HCT116 (cell line): Measurements from ENCODE around the gene HLCS.

Source experiments
- EGR1 ChIP-seq: IDR thresholded peaks from 2 replicates; pipeline ENCODE4 v1.6.1; 2012; ENCODE audit warnings: low read depth
- EZH2 ChIP-seq: fragments of 200-600 bp; sonication (generic); IDR thresholded peaks from 2 replicates; pipeline ENCODE4 v1.6.1; 2017; ENCODE audit warnings: antibody characterized with exemption, mixed run types
- TF ChIP-seq, protein P1 (sequence below), 3 experiments: fragments of 200-600 bp in 1 of 3; sonication (generic) in 1 of 3; IDR thresholded peaks in 2 of 3; conservative IDR thresholded peaks in 1 of 3; 2 replicates each; pipeline ENCODE4 v1.5.1; 2012 to 2017; ENCODE audit warnings: low read depth in 2 of 3, low read length in 2 of 3, antibody characterized with exemption in 1 of 3, borderline replicate concordance in 1 of 3, control low read depth in 1 of 3, mild to moderate bottlenecking in 1 of 3, mixed read lengths in 1 of 3, mixed run types in 1 of 3, moderate library complexity in 1 of 3; ENCODE audit not compliant: insufficient read depth in 1 of 3
- TF ChIP-seq, protein P2 (sequence below): IDR thresholded peaks from 2 replicates; pipeline ENCODE4 v1.6.1; 2012

DNA sequence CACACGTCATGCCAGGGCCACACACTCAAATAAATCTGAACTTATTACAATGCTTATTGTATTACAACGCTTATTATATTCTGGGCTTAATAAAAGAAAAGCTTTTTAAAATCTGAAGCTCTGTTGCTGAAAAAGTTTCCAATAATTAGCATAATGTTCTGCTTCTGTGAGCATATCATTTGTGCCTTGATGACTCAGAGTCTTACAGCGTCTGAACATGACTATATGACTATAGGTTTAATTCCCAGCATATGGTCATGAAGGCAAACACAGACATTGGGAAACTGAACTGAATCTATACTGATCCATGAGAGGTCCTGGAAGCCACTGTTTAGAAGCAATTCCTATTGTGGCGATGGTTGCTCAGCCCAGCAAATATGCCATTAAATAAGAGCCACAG lies 201.2 kb downstream of the HLCS start:
- TF ChIP-seq, protein P1, sequence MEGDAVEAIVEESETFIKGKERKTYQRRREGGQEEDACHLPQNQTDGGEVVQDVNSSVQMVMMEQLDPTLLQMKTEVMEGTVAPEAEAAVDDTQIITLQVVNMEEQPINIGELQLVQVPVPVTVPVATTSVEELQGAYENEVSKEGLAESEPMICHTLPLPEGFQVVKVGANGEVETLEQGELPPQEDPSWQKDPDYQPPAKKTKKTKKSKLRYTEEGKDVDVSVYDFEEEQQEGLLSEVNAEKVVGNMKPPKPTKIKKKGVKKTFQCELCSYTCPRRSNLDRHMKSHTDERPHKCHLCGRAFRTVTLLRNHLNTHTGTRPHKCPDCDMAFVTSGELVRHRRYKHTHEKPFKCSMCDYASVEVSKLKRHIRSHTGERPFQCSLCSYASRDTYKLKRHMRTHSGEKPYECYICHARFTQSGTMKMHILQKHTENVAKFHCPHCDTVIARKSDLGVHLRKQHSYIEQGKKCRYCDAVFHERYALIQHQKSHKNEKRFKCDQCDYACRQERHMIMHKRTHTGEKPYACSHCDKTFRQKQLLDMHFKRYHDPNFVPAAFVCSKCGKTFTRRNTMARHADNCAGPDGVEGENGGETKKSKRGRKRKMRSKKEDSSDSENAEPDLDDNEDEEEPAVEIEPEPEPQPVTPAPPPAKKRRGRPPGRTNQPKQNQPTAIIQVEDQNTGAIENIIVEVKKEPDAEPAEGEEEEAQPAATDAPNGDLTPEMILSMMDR (IDR thresholded peaks at IDR 0.05 in 2 of 3, conservative IDR thresholded peaks at IDR 0.05 in 1 of 3; ENCODE audit: borderline replicate concordance in 1 of 3, insufficient read depth in 1 of 3, low read depth in 2 of 3, low read length in 2 of 3) = no peak
- TF ChIP-seq, protein P2, sequence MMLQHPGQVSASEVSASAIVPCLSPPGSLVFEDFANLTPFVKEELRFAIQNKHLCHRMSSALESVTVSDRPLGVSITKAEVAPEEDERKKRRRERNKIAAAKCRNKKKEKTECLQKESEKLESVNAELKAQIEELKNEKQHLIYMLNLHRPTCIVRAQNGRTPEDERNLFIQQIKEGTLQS = no peak
- TF ChIP-seq EGR1 (no peak), EZH2 (no peak)
